Measurements from ENCODE around the gene SHB. TPM values are rescaled to one million over a fixed set of nuclear protein-coding genes. Genes with fewer than 3 reads are reported as not detected.

The SHB gene
- total RNA-seq, 1 experiment from 2014 or later, result 12.2 TPM

DNA sequence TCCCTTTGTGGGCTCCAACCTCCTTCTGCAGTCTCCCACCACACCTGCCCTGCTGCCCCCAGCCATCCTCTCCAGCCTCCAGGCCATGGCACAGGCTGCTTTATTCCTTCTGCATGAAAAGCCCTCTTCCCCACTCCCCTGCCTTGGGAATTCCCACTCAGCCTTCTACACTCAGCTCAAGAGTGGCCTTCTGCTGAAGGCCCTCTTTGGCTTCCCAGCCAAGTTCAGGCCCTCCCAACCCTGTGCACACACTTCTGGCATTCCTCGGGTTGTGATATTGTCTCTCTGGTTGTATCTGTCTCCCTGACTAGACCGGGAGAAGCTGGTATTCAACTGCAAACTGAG, 5.7 kb downstream of the SHB start:
- CTCF ChIA-PET, result interaction anchor here (1.8 to 5.0 kb wide), 2 partner anchors 25 to 46 kb away, joined by 10 to 17 read pairs; no protein-coding TSS in a partner anchor
- ATAC-seq (no peak), DNase-seq (ENCODE audit: low spot score) (no peak)
- peak overlapping the region; percentile 77; the same call in 1 of the 2 replicates for H3K27ac Mint-ChIP-seq
- POLR2A ChIA-PET, result interaction anchor here (0.7 to 1.5 kb wide), 3 partner anchors 12 to 48 kb away, joined by 3 to 10 read pairs (median 10); no protein-coding TSS in a partner anchor
- no peak overlapping the region for H3K4me3 Mint-ChIP-seq
- peaks cover 64% of the 10 kb centered on the region for H3K4me1 Mint-ChIP-seq
- H3K27me3 Mint-ChIP-seq (ENCODE audit: low read depth), result peaks cover 18% of the 10 kb centered on the region
- no peaks in the 10 kb centered on the region for H3K9me3 Mint-ChIP-seq
- TF ChIP-seq RELA (CRISPR knock-in tag; IDR thresholded peaks at IDR 0.05; ENCODE audit: borderline replicate concordance), result no peak
- no peak for TF ChIP-seq JUN (CRISPR knock-in tag; IDR thresholded peaks at IDR 0.05)
- no peak for TF ChIP-seq IRF2 (CRISPR knock-in tag; IDR thresholded peaks at IDR 0.05; ENCODE audit: borderline replicate concordance, low read depth)
- no peak for TF ChIP-seq CBFB (CRISPR knock-in tag; IDR thresholded peaks at IDR 0.05; ENCODE audit: low read depth)
- H3K36me3 Mint-ChIP-seq, result no peaks in the 10 kb centered on the region

DNA sequence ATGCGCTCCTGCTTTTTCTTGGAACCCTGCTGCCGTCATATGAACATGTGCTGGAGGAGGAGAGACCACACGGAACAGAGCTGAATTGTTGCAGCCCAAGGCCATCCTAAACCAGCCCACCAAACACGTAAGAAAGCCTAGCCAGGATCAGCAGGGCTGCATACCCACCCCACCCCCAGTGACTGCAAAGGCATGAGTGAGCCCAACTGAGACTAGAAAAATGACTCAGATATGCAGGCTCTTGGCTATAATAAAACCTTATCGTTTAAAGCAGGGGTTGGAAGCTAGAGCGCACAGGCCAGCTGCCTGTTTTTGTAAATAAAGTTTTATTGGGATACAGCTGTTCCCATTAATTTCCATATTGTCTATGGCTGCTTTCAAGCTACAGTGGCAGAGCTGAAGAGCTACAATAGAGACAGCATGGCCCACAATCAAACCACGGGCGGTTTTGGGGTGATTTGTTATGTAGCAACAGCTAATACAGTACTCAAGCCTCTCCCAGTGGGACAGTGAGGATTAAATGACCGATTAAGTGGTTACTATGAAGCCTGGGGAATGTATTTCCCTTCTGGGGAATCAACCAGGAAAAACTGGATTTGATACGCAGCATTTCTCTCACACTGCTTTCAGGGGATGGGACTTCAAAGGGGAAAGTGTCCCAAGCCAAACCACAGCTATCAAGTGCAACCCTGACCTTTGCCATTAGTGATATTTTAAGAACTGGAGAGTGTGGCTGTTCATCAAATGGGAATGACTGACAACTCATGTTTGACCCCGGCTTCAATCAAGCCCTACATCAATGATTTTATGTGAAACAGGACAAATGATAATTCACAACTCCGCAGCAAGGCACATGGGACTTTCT, 6.3 kb downstream of the SHB start:
- DNase-seq (ENCODE audit: low spot score) (no peak), ATAC-seq (no peak)
- Mint-ChIP-seq H3K4me1 (peaks cover 70% of the 10 kb centered on the region), H3K27ac (no peak overlapping the region), H3K4me3 (no peak overlapping the region), H3K27me3 (ENCODE audit: low read depth) (peaks cover 13% of the 10 kb centered on the region), H3K9me3 (no peaks in the 10 kb centered on the region), H3K36me3 (no peaks in the 10 kb centered on the region)
- CTCF ChIA-PET, result interaction anchor here (1.8 to 5.0 kb wide), 2 partner anchors 25 to 45 kb away, joined by 10 to 17 read pairs; no protein-coding TSS in a partner anchor
- POLR2A ChIA-PET, result interaction anchor here (0.7 to 1.5 kb wide), 2 partner anchors 45 to 47 kb away, joined by 10 read pairs; no protein-coding TSS in a partner anchor
- TF ChIP-seq TP53 (CRISPR knock-in tag; IDR thresholded peaks at IDR 0.05) (no peak), GABPB1 (CRISPR knock-in tag; IDR thresholded peaks at IDR 0.05) (no peak), ZNF232 (CRISPR knock-in tag; IDR thresholded peaks at IDR 0.05) (no peak), NR2C2 (CRISPR knock-in tag; IDR thresholded peaks at IDR 0.05) (no peak), TCF7 (CRISPR knock-in tag; IDR thresholded peaks at IDR 0.05; ENCODE audit: low read depth) (no peak), KAT7 (CRISPR knock-in tag; IDR thresholded peaks at IDR 0.05; ENCODE audit: borderline replicate concordance) (no peak), SMAD4 (CRISPR knock-in tag; IDR thresholded peaks at IDR 0.05) (no peak), MXD4 (CRISPR knock-in tag; IDR thresholded peaks at IDR 0.05; ENCODE audit: borderline replicate concordance) (no peak), NFYB (CRISPR knock-in tag; conservative IDR thresholded peaks at IDR 0.05; ENCODE audit: low read depth) (no peak), RELA (CRISPR knock-in tag; IDR thresholded peaks at IDR 0.05; ENCODE audit: borderline replicate concordance) (no peak)
- TF ChIP-seq, protein P1, sequence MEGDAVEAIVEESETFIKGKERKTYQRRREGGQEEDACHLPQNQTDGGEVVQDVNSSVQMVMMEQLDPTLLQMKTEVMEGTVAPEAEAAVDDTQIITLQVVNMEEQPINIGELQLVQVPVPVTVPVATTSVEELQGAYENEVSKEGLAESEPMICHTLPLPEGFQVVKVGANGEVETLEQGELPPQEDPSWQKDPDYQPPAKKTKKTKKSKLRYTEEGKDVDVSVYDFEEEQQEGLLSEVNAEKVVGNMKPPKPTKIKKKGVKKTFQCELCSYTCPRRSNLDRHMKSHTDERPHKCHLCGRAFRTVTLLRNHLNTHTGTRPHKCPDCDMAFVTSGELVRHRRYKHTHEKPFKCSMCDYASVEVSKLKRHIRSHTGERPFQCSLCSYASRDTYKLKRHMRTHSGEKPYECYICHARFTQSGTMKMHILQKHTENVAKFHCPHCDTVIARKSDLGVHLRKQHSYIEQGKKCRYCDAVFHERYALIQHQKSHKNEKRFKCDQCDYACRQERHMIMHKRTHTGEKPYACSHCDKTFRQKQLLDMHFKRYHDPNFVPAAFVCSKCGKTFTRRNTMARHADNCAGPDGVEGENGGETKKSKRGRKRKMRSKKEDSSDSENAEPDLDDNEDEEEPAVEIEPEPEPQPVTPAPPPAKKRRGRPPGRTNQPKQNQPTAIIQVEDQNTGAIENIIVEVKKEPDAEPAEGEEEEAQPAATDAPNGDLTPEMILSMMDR (IDR thresholded peaks at IDR 0.05), result no peak
- TF ChIP-seq, protein P2, sequence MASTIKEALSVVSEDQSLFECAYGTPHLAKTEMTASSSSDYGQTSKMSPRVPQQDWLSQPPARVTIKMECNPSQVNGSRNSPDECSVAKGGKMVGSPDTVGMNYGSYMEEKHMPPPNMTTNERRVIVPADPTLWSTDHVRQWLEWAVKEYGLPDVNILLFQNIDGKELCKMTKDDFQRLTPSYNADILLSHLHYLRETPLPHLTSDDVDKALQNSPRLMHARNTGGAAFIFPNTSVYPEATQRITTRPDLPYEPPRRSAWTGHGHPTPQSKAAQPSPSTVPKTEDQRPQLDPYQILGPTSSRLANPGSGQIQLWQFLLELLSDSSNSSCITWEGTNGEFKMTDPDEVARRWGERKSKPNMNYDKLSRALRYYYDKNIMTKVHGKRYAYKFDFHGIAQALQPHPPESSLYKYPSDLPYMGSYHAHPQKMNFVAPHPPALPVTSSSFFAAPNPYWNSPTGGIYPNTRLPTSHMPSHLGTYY (CRISPR knock-in tag; IDR thresholded peaks at IDR 0.05), result no peak
- TF ChIP-seq, protein P3, sequence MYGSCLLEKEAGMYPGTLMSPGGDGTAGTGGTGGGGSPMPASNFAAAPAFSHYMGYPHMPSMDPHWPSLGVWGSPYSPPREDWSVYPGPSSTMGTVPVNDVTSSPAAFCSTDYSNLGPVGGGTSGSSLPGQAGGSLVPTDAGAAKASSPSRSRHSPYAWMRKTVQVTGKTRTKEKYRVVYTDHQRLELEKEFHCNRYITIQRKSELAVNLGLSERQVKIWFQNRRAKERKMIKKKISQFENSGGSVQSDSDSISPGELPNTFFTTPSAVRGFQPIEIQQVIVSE (CRISPR knock-in tag; IDR thresholded peaks at IDR 0.05; ENCODE audit: borderline replicate concordance), result no peak
- TF ChIP-seq, protein P4, sequence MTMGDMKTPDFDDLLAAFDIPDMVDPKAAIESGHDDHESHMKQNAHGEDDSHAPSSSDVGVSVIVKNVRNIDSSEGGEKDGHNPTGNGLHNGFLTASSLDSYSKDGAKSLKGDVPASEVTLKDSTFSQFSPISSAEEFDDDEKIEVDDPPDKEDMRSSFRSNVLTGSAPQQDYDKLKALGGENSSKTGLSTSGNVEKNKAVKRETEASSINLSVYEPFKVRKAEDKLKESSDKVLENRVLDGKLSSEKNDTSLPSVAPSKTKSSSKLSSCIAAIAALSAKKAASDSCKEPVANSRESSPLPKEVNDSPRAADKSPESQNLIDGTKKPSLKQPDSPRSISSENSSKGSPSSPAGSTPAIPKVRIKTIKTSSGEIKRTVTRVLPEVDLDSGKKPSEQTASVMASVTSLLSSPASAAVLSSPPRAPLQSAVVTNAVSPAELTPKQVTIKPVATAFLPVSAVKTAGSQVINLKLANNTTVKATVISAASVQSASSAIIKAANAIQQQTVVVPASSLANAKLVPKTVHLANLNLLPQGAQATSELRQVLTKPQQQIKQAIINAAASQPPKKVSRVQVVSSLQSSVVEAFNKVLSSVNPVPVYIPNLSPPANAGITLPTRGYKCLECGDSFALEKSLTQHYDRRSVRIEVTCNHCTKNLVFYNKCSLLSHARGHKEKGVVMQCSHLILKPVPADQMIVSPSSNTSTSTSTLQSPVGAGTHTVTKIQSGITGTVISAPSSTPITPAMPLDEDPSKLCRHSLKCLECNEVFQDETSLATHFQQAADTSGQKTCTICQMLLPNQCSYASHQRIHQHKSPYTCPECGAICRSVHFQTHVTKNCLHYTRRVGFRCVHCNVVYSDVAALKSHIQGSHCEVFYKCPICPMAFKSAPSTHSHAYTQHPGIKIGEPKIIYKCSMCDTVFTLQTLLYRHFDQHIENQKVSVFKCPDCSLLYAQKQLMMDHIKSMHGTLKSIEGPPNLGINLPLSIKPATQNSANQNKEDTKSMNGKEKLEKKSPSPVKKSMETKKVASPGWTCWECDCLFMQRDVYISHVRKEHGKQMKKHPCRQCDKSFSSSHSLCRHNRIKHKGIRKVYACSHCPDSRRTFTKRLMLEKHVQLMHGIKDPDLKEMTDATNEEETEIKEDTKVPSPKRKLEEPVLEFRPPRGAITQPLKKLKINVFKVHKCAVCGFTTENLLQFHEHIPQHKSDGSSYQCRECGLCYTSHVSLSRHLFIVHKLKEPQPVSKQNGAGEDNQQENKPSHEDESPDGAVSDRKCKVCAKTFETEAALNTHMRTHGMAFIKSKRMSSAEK (CRISPR knock-in tag; IDR thresholded peaks at IDR 0.05; ENCODE audit: borderline replicate concordance), result no peak
- TF ChIP-seq, protein P5, sequence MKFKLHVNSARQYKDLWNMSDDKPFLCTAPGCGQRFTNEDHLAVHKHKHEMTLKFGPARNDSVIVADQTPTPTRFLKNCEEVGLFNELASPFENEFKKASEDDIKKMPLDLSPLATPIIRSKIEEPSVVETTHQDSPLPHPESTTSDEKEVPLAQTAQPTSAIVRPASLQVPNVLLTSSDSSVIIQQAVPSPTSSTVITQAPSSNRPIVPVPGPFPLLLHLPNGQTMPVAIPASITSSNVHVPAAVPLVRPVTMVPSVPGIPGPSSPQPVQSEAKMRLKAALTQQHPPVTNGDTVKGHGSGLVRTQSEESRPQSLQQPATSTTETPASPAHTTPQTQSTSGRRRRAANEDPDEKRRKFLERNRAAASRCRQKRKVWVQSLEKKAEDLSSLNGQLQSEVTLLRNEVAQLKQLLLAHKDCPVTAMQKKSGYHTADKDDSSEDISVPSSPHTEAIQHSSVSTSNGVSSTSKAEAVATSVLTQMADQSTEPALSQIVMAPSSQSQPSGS (CRISPR knock-in tag; IDR thresholded peaks at IDR 0.05; ENCODE audit: borderline replicate concordance, low read depth), result no peak
- TF ChIP-seq, protein P6, sequence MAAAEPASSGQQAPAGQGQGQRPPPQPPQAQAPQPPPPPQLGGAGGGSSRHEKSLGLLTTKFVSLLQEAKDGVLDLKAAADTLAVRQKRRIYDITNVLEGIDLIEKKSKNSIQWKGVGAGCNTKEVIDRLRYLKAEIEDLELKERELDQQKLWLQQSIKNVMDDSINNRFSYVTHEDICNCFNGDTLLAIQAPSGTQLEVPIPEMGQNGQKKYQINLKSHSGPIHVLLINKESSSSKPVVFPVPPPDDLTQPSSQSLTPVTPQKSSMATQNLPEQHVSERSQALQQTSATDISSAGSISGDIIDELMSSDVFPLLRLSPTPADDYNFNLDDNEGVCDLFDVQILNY (CRISPR knock-in tag; IDR thresholded peaks at IDR 0.05), result no peak

Measured in WTC11 (cell line).